ENCODE measurements around the gene CAPZA1. TPM values are rescaled to one million over a fixed set of nuclear protein-coding genes. Genes with fewer than 3 reads are reported as not detected.
"Not testable (repeated sequence)": the region's sequence is repeated elsewhere in the genome, so short reads cannot be mapped to it uniquely, and the experiment has no call there.

The CAPZA1 gene
- total RNA-seq, 2 experiments from 2014 or later, result 254 to 303 TPM

- DNase-seq, result no peak
- no peak overlapping the region for H3K4me3 Mint-ChIP-seq
- H3K4me1 Mint-ChIP-seq, result peaks cover 11% of the 10 kb centered on the region
- H3K9me3 Mint-ChIP-seq, result no peaks in the 10 kb centered on the region
- POLR2A ChIA-PET, result no interaction called here
- CTCF ChIA-PET, result interaction anchor here (0.6 to 0.9 kb wide), 4 partner anchors 104 to 553 kb away, joined by 3 to 5 read pairs (median 3); no protein-coding TSS in a partner anchor
- no peaks in the 10 kb centered on the region for H3K27me3 Mint-ChIP-seq
- no peak overlapping the region for H3K27ac Mint-ChIP-seq
- peaks cover 31% of the 10 kb centered on the region for H3K36me3 Mint-ChIP-seq (ENCODE audit: low read depth)
Measured at GRCh38 chr1:112605633-112606327, 13.9 kb upstream of the CAPZA1 start.

GRCh38 chr1:112614460-112615065, 5.1 kb upstream of the CAPZA1 start:
- H3K27ac Mint-ChIP-seq, result peak overlapping the region; percentile 33
- POLR2A ChIA-PET, result no interaction called here
- no peak overlapping the region for H3K4me3 Mint-ChIP-seq
- H3K27me3 Mint-ChIP-seq, result no peaks in the 10 kb centered on the region
- H3K4me1 Mint-ChIP-seq, result peaks cover 25% of the 10 kb centered on the region
- no peaks in the 10 kb centered on the region for H3K9me3 Mint-ChIP-seq
- peak; percentile 29 for DNase-seq
- H3K36me3 Mint-ChIP-seq (ENCODE audit: low read depth), result peaks cover 18% of the 10 kb centered on the region
- CTCF ChIA-PET, result interaction anchor here (0.7 to 1.6 kb wide), 6 partner anchors 113 to 313 kb away, joined by 3 to 7 read pairs (median 5); no protein-coding TSS in a partner anchor

- H3K27ac Mint-ChIP-seq, result peak overlapping the region; percentile 100
- ChIA-PET CTCF (interaction anchor here (0.6 to 2.2 kb wide), 5 partner anchors 9 to 227 kb away, joined by 3 to 7 read pairs (median 4); partner anchors contain the start of genes MOV10 and PPM1J), POLR2A (interaction anchor here (0.6 to 1.5 kb wide), 2 partner anchors 56 to 115 kb away, joined by 3 to 4 read pairs; partner anchors contain the start of gene MOV10)
- H3K27me3 Mint-ChIP-seq, result no peaks in the 10 kb centered on the region
- H3K9me3 Mint-ChIP-seq, result no peaks in the 10 kb centered on the region
- H3K4me1 Mint-ChIP-seq, result peaks cover 31% of the 10 kb centered on the region
- DNase-seq, result peak; percentile 55
- peak overlapping the region; percentile 99 for H3K4me3 Mint-ChIP-seq
- H3K36me3 Mint-ChIP-seq (ENCODE audit: low read depth), result peaks cover 34% of the 10 kb centered on the region
Measured at GRCh38 chr1:112618114-112618720, 1.4 kb upstream of the CAPZA1 start.

GRCh38 chr1:112618721-112619517, 713 bp upstream of the CAPZA1 start, which contains the start of gene ST7L:
Gene ST7L (minus strand): TSS chr1:112619141. CDS start chr1:112619113, 28 bp downstream.
- DNase-seq, result peak; percentile 63
- H3K4me1 Mint-ChIP-seq, result peaks cover 32% of the 10 kb centered on the region
- H3K27me3 Mint-ChIP-seq, result no peaks in the 10 kb centered on the region
- H3K4me3 Mint-ChIP-seq, result peak within 1 kb of the TSS; percentile 99
- ChIA-PET POLR2A (interaction anchor here (0.7 to 1.5 kb wide), 2 partner anchors 56 to 114 kb away, joined by 3 to 4 read pairs; partner anchors contain the start of gene MOV10), CTCF (interaction anchor here (0.6 to 2.2 kb wide), 5 partner anchors 9 to 228 kb away, joined by 3 to 7 read pairs (median 3); partner anchors contain the start of genes MOV10 and PPM1J)
- H3K9me3 Mint-ChIP-seq, result no peaks in the 10 kb centered on the region
- peak within 1 kb of the TSS; percentile 100 for H3K27ac Mint-ChIP-seq
- H3K36me3 Mint-ChIP-seq (ENCODE audit: low read depth), result peaks cover 34% of the 10 kb centered on the region

- CTCF ChIA-PET, result no interaction called here
- no peak for DNase-seq
Measured at GRCh38 chr1:112620377-112620695, 704 bp downstream of the CAPZA1 start.

GRCh38 chr1:112624493-112624892, 4.9 kb downstream of the CAPZA1 start:
- not testable (repeated sequence) for H3K4me3 Mint-ChIP-seq
- Mint-ChIP-seq H3K27ac (peak overlapping the region; percentile 65), H3K4me1 (peaks cover 67% of the 10 kb centered on the region)

More at GRCh38 chr1:112620377-112620695, 704 bp downstream of the CAPZA1 start:
- Mint-ChIP-seq H3K36me3 (ENCODE audit: low read depth) (peaks cover 46% of the 10 kb centered on the region), H3K4me3 (peak overlapping the region; percentile 99), H3K27ac (peak overlapping the region; percentile 100), H3K27me3 (no peaks in the 10 kb centered on the region), H3K9me3 (no peaks in the 10 kb centered on the region), H3K4me1 (peaks cover 44% of the 10 kb centered on the region)
- POLR2A ChIA-PET, result no interaction called here

GRCh38 chr1:112625696-112626095, 6.1 kb downstream of the CAPZA1 start:
- Mint-ChIP-seq H3K27ac (no peak overlapping the region), H3K9me3 (no peaks in the 10 kb centered on the region), H3K4me3 (no peak overlapping the region), H3K27me3 (no peaks in the 10 kb centered on the region), H3K36me3 (ENCODE audit: low read depth) (peaks cover 65% of the 10 kb centered on the region), H3K4me1 (peaks cover 71% of the 10 kb centered on the region)
- POLR2A ChIA-PET, result no interaction called here
- CTCF ChIA-PET, result interaction anchor here (0.7 kb wide), 1 partner anchor 22 kb away, joined by 4 read pairs; no protein-coding TSS in a partner anchor
- DNase-seq, result no peak

More at GRCh38 chr1:112624493-112624892, 4.9 kb downstream of the CAPZA1 start:
- CTCF ChIA-PET, H3K9me3 Mint-ChIP-seq, DNase-seq, POLR2A ChIA-PET, H3K27me3 Mint-ChIP-seq: not testable (repeated sequence)
- H3K36me3 Mint-ChIP-seq (ENCODE audit: low read depth), result peaks cover 68% of the 10 kb centered on the region

GRCh38 chr1:112626193-112626592, 6.6 kb downstream of the CAPZA1 start:
- Mint-ChIP-seq H3K4me1 (peaks cover 72% of the 10 kb centered on the region), H3K9me3 (no peaks in the 10 kb centered on the region), H3K27ac (no peak overlapping the region), H3K36me3 (ENCODE audit: low read depth) (peaks cover 65% of the 10 kb centered on the region), H3K27me3 (no peaks in the 10 kb centered on the region), H3K4me3 (no peak overlapping the region)
- POLR2A ChIA-PET, result no interaction called here
- no peak for DNase-seq
- CTCF ChIA-PET, result interaction anchor here (0.7 kb wide), 1 partner anchor 22 kb away, joined by 4 read pairs; no protein-coding TSS in a partner anchor

- ChIA-PET POLR2A (no interaction called here), CTCF (no interaction called here)
Measured at GRCh38 chr1:112626887-112627286, 7.3 kb downstream of the CAPZA1 start.

GRCh38 chr1:112628516-112628915, 8.9 kb downstream of the CAPZA1 start:
- Mint-ChIP-seq H3K9me3 (no peaks in the 10 kb centered on the region), H3K36me3 (ENCODE audit: low read depth) (peaks cover 68% of the 10 kb centered on the region), H3K27ac (no peak overlapping the region), H3K4me1 (peaks cover 76% of the 10 kb centered on the region), H3K4me3 (no peak overlapping the region), H3K27me3 (no peaks in the 10 kb centered on the region)
- no peak for DNase-seq
- ChIA-PET POLR2A (no interaction called here), CTCF (interaction anchor here (1.1 kb wide), 1 partner anchor 8 kb away, joined by 3 read pairs; no protein-coding TSS in a partner anchor)

More at GRCh38 chr1:112626887-112627286, 7.3 kb downstream of the CAPZA1 start:
- H3K4me3 Mint-ChIP-seq, result no peak overlapping the region
- no peaks in the 10 kb centered on the region for H3K27me3 Mint-ChIP-seq
- H3K9me3 Mint-ChIP-seq, result no peaks in the 10 kb centered on the region
- H3K4me1 Mint-ChIP-seq, result peaks cover 75% of the 10 kb centered on the region
- no peak overlapping the region for H3K27ac Mint-ChIP-seq
- no peak for DNase-seq
- peaks cover 66% of the 10 kb centered on the region for H3K36me3 Mint-ChIP-seq (ENCODE audit: low read depth)

GRCh38 chr1:112629256-112629655, 9.6 kb downstream of the CAPZA1 start:
- no peaks in the 10 kb centered on the region for H3K27me3 Mint-ChIP-seq
- POLR2A ChIA-PET, result no interaction called here

GRCh38 chr1:112633628-112634027, 14.0 kb downstream of the CAPZA1 start:
- no peak overlapping the region for H3K4me3 Mint-ChIP-seq

More at GRCh38 chr1:112629256-112629655, 9.6 kb downstream of the CAPZA1 start:
- Mint-ChIP-seq H3K4me1 (peaks cover 80% of the 10 kb centered on the region), H3K4me3 (no peak overlapping the region), H3K36me3 (ENCODE audit: low read depth) (peaks cover 69% of the 10 kb centered on the region), H3K27ac (no peak overlapping the region), H3K9me3 (no peaks in the 10 kb centered on the region)
- no peak for DNase-seq
- CTCF ChIA-PET, result interaction anchor here (0.7 kb wide), 1 partner anchor 20 kb away, joined by 3 read pairs; no protein-coding TSS in a partner anchor

More at GRCh38 chr1:112633628-112634027, 14.0 kb downstream of the CAPZA1 start:
- POLR2A ChIA-PET, result no interaction called here
- Mint-ChIP-seq H3K36me3 (ENCODE audit: low read depth) (peaks cover 42% of the 10 kb centered on the region), H3K27me3 (no peaks in the 10 kb centered on the region), H3K27ac (no peak overlapping the region), H3K4me1 (peaks cover 68% of the 10 kb centered on the region), H3K9me3 (no peaks in the 10 kb centered on the region)
- no peak for DNase-seq
- CTCF ChIA-PET, result interaction anchor here (1.1 kb wide), 1 partner anchor 23 kb away, joined by 3 read pairs; no protein-coding TSS in a partner anchor
